GM12865 (cell line): ENCODE data around the gene SPPL2B.

Source experiments
- DNase-seq: peaks from one replicate; pipeline ENCODE4 v3.0.0; 2010; ENCODE audit warnings: low read depth
- H3K4me3 ChIP-seq: 2 replicates; pipeline ENCODE4 v1.5.1; 2011; ENCODE audit warnings: mild to moderate bottlenecking, low read depth, low read length, control low read depth
- TF ChIP-seq, protein P1 (sequence below): IDR thresholded peaks from 2 replicates; pipeline ENCODE4 v1.5.1; 2011; ENCODE audit warnings: low read length, control low read depth, low read depth, inconsistent platforms; ENCODE audit not compliant: insufficient read depth; ENCODE audit errors: missing control alignments

The SPPL2B gene

DNA sequence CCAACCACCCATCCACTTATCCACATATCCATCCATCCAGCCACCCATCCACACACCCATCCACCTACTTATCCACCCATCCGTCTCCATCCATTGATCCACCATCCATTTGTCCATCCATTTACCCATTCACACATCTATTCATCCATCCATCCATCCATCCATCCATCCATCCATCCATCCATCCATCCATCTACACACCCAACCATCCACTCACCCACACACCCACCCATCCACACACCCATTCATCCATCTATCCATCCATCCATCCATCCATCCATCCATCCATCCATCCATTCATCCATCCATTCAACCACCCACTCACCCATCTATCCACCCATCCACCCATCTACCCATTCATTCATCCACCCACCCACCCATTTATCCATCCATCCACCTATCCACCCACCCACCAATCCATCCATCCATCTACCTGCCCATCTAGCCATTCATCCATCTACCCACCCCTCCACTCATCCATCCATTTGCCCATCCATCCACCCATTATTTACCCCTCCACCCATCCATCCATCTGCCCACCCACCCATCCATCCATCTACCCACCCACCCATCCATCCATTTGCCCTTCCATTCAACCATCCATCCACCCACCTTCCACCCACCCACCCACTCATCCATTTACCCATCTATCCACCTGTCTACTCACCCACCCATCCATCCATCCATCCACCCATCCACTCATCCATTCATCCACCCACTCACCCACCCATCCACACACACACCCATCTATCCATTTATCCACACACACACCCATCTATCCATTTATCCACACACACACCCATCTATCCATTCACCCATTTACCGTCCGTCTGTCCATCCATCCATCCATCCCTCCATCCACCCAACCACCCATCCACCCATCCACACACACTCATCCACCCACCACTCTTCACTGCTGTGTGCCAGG is 29.1 kb downstream of the SPPL2B start:
- DNase-seq: no peak
- TF ChIP-seq, protein P1, sequence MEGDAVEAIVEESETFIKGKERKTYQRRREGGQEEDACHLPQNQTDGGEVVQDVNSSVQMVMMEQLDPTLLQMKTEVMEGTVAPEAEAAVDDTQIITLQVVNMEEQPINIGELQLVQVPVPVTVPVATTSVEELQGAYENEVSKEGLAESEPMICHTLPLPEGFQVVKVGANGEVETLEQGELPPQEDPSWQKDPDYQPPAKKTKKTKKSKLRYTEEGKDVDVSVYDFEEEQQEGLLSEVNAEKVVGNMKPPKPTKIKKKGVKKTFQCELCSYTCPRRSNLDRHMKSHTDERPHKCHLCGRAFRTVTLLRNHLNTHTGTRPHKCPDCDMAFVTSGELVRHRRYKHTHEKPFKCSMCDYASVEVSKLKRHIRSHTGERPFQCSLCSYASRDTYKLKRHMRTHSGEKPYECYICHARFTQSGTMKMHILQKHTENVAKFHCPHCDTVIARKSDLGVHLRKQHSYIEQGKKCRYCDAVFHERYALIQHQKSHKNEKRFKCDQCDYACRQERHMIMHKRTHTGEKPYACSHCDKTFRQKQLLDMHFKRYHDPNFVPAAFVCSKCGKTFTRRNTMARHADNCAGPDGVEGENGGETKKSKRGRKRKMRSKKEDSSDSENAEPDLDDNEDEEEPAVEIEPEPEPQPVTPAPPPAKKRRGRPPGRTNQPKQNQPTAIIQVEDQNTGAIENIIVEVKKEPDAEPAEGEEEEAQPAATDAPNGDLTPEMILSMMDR: no peak
- no peak overlapping the region for H3K4me3 ChIP-seq

DNA sequence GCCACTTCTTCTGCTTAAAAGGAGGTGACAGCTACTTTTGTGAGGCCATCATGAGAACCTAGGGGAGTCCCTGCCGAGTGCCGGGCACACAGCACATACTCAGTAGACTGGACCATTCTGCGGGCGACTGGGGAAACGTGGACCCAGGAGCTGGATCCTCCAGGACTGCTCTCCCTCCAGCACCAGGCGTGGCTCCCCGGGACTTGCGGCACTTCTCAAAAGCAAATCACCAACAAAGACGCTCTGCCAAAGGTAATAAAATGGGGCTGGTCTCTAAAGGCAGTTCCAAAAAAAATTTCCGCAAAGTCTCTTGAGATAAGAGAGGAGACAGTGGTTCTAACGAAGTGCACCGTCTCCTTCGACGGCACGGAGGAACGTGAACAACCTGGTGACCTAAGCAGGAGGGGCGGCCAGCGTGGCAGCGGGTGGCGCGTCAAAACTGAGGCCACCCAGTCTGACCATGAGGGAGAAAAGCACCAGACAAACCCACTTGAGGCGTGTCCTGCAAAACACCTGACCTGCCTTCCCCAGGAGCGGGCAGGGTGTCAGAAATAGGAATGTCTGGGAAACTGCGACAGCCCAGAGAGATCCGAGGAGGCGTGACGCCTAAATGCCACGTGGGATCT is 30.2 kb downstream of the SPPL2B start:
- no peak overlapping the region for H3K4me3 ChIP-seq
- TF ChIP-seq, protein P1: no peak
- no peak for DNase-seq

DNA sequence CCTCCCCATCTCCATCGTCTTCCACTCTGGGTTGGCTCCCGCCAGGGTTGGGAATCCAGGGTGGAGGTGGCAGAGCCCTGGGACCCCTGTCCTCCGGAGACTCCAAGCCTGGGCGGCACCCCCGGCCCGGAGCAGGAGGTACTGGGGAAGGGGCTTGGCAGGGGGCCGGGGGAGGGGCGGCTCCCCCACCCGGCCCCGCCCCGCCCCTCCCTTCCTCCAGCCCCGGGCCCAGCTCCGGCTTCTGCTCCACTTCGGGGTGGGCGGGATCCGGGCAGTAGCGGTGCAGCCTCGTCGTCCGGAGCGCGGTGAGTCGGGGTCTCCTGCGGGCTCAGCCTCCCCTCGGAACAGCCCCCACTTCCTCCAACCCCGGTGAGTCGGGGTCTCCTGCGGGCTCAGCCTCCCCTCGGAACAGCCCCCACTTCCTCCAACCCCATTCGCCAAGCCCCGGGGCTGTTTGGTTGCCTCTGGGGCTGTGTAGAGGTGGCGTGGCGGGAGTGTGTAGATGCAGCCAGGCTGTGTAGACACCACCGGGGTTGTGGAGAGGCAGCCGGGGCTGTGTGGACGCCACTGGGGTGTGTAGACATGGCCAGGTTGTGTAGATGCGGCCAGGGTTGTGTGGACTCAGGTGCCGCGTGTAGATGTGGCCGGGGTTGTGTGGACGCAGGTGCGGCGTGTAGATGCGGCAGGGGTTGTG is 31.7 kb downstream of the SPPL2B start, which contains the start of gene TMPRSS9:
Gene TMPRSS9 (plus strand): TSS at position 274 of the 694 bp plus-strand sequence. CDS start 29,521 bp downstream, outside the sequence.
- no peak within 1 kb of the TSS for H3K4me3 ChIP-seq
- DNase-seq: no peak
- TF ChIP-seq, protein P1: no peak

DNA sequence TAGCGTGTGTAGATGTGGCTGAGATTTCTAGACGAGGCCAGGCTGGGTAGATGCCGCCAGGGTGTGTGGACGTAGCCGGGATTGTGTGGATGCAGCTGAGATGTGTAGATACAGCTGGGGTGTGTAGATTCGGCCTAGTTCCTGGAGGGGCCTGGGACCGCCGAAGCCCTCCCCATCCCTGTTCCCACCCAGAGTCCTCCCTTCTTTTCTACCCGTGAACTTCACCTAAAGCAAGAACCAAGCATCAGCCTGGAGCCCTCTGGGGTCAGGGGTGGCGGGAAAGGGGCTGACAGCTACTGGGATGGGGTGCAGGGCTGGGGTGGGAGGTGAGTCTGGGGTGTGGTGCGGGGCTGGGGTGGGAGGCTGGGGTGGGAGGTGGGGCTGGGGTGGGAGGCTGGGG is 32.3 kb downstream of the SPPL2B start:
- DNase-seq: no peak
- TF ChIP-seq, protein P1: no peak
- H3K4me3 ChIP-seq: no peak overlapping the region

DNA sequence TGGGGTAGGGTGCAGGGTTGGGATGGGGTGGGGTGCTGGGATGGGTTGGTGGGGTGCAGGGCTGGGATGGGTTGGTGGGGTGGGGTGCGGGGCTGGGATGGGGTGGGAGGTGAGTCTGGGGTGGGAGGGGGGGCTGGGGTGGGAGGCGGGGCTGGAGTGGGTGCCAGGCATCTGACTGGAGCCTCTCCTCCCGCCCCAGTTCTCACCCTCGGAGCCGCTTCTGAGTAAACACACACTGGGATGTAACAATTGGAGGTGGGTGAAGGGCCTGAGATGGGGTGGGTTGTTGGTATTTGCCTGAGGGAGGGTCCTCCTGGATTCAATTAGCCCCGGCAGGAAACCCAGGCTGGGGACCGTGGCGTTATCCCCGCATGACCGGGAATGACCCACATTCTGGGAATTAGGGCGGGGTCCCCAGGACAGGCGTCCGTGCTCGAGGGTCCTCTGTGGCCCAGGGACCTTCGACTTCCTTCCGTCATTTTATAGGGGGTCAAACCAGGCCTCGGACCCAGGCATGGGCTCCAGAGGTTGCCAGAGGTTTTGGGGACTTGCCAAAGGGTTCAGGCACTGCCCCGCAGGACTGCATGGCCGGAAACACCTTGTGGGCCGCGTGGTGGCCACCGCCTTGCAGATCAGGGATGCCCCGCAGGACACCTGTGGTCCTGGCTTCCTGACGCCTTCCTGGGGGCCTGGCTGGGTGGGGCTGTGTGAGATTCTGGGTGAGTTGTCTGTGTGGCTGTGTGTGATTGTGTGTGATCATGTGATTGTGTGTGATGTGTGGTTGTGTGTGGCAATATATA is 33.0 kb downstream of the SPPL2B start:
- DNase-seq: no peak
- TF ChIP-seq, protein P1: no peak
- H3K4me3 ChIP-seq: no peak overlapping the region

DNA sequence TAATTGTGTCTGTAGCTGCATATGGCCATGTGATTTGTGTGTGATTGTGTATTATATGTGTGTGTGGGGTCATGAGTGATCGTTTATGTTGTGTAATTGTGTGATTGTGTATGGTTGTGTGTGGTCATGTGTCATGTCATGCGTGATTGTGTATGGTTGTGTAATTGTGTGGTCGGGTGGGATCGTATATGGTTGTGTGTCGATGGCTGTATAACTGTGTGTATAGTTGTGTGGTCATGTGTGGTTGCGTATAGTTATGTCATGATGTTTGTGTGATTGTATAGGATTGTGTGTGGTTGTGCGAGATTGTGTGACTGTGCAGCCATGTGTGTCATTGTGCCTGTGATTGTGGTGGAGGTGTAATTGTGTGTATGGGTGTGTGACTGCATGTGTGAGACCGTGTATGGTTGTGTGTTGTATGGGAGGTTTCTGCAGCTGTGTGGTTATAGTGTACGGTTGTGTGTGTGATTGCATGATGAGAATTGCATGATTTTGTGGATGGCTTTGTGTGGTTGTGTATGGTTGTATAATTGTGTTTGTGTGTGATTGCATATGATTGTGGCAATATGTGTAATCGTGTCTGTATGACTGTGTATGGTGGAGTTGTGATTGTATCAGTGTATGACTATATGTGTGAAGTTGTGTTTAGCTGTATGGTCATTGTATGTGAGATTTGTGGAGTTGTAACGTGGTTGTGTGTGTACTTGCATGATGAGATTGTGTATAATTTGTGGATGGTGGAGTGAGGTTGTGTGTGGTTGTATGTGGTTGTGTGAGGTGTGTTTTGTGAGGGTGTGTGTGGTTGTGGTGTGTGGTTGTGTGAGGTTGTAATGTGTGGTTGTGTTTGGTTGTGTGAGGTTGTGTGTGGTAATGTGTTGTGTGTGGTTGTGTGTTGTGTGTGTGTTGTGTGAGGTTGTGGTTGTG is 33.8 kb downstream of the SPPL2B start:
- no peak overlapping the region for H3K4me3 ChIP-seq
- no peak for DNase-seq
- TF ChIP-seq, protein P1: no peak
